B cell (primary cell): ENCODE measurements around the gene UCN3.

Experiments used
- CTCF ChIP-seq: fragments of 200-600 bp; IDR thresholded peaks from one replicate; pipeline ENCODE4 v1.8.0; 2022; ENCODE audit warnings: antibody characterized with exemption, mild to moderate bottlenecking
- EZH2 ChIP-seq: IDR thresholded peaks from 2 replicates; pipeline ENCODE4 v1.6.1; 2012; ENCODE audit warnings: borderline replicate concordance, low read depth, mild to moderate bottlenecking, moderate library complexity, low read length; ENCODE audit not compliant: insufficient read depth, poor library complexity, severe bottlenecking

- TF ChIP-seq CTCF (no peak), EZH2 (no peak)
These were observed 22.4 kb downstream of the UCN3 start for GRCh38 chr10:5387169-5387568.
